HCT116 (cell line): ENCODE results near the gene HMHB1. TPM values are rescaled to one million over a fixed set of nuclear protein-coding genes. Genes with fewer than 3 reads are reported as not detected.

ENCODE experiments used
- ATAC-seq: fragments of 200-7000 bp; cut with Tn5 transposase; 2 replicates; pipeline ENCODE4 v1.9.1; 2020; ENCODE audit warnings: mild to moderate bottlenecking, moderate library complexity
- BruUV-seq: library from RNA; stranded (reverse); fragments of 400-500 nt; replicated peaks from 2 replicates; lab custom pipeline; 2021; lab: Mats Ljungman, UMichigan
- CTCF ChIA-PET: fragments of 300-600 bp; sonication (Branson Sonifier 250); formaldehyde crosslinking; loops from one replicate; lab custom pipeline; 2021; ENCODE audit warnings: antibody characterized with exemption; lab: Charles Lee
- POLR2A ChIA-PET: fragments of 300-600, 350-600 bp; sonication (Branson Sonifier 250); formaldehyde crosslinking; loops from one replicate; lab custom pipeline; 2021; ENCODE audit warnings: antibody characterized with exemption; lab: Charles Lee
- RAD21 ChIA-PET, 2 experiments: fragments of 300-600 bp; sonication (Branson Sonifier 250); formaldehyde crosslinking; loops; one replicate each; lab custom pipeline; 2023; ENCODE audit warnings: low total read pairs in 2 of 2; ENCODE audit not compliant: uncharacterized antibody in 2 of 2, unreplicated experiment in 2 of 2, low non-redundant PET in 1 of 2; lab: Charles Lee
- DNase-seq: peaks from one replicate; pipeline ENCODE4 v3.0.0-alpha.2; 2010; ENCODE audit warnings: low read depth, low spot score
- H2AFZ ChIP-seq: fragments of 200-600 bp; shearing (Covaris generic), sonication (generic); 2 replicates; pipeline ENCODE4 v1.6.1; 2017; ENCODE audit warnings: low read depth, mixed run types, mixed read lengths, antibody characterized with exemption, low read length; ENCODE audit not compliant: poor library complexity, severe bottlenecking
- H3K27ac ChIP-seq: 2 replicates; pipeline ENCODE4 v1.5.1; 2012; ENCODE audit warnings: low read depth, low read length
- H3K27me3 ChIP-seq: fragments of 200-600 bp; sonication (generic); 2 replicates; pipeline ENCODE4 v1.6.1; 2016; ENCODE audit warnings: mixed run types, low read length, mixed read lengths; ENCODE audit not compliant: insufficient read depth
- H3K36me3 ChIP-seq, 2 experiments: fragments of 200-500 bp in 1 of 2; fragments of 200-600 bp in 1 of 2; sonication (Bioruptor generic) in 1 of 2; sonication (generic) in 1 of 2; 2 replicates each; pipeline versions ENCODE4 v1.5.1 to v1.6.1; 2014 to 2016; ENCODE audit warnings: low read length in 2 of 2, inconsistent platforms in 1 of 2, mixed read lengths in 1 of 2, mixed run types in 1 of 2; ENCODE audit not compliant: insufficient read depth in 2 of 2, control insufficient read depth in 1 of 2
- H3K4me1 ChIP-seq, 2 experiments: fragments of 200-600 bp in 1 of 2; sonication (generic) in 1 of 2; 2 replicates each; pipeline versions ENCODE4 v1.5.1 to v1.6.1; 2012 to 2017; ENCODE audit warnings: low read length in 2 of 2, inconsistent platforms in 1 of 2, mild to moderate bottlenecking in 1 of 2, mixed read lengths in 1 of 2, mixed run types in 1 of 2, moderate library complexity in 1 of 2; ENCODE audit not compliant: insufficient read depth in 2 of 2, control insufficient read depth in 1 of 2
- H3K4me2 ChIP-seq: fragments of 200-600 bp; sonication (generic); 2 replicates; pipeline ENCODE4 v1.6.1; 2017; ENCODE audit warnings: mixed run types, low read length, mixed read lengths
- H3K4me3 ChIP-seq, 2 experiments: fragments of 200-600 bp in 1 of 2; sonication (generic) in 1 of 2; replicated peaks in 1 of 2; 2 replicates each; pipeline ENCODE4 v1.5.1; 2011 to 2016; ENCODE audit warnings: low read length in 2 of 2, control low read depth in 1 of 2, low read depth in 1 of 2, mild to moderate bottlenecking in 1 of 2, mixed read lengths in 1 of 2, mixed run types in 1 of 2
- H3K79me2 ChIP-seq: fragments of 200-600 bp; sonication (generic); 2 replicates; pipeline ENCODE4 v1.6.1; 2017; ENCODE audit warnings: mild to moderate bottlenecking, mixed run types, low read length, moderate library complexity, mixed read lengths; ENCODE audit not compliant: insufficient read depth
- H3K9ac ChIP-seq: fragments of 200-600 bp; sonication (generic); 2 replicates; pipeline ENCODE4 v1.6.1; 2016; ENCODE audit warnings: low read length, mixed read lengths
- H3K9me2 ChIP-seq: fragments of 200-600 bp; sonication (generic), shearing (Covaris generic); 2 replicates; pipeline ENCODE4 v1.6.1; 2017; ENCODE audit warnings: mixed run types, mild to moderate bottlenecking, moderate library complexity; ENCODE audit not compliant: insufficient read depth
- H3K9me3 ChIP-seq, 2 experiments: fragments of 200-500 bp in 1 of 2; fragments of 200-600 bp in 1 of 2; sonication (Bioruptor generic) in 1 of 2; sonication (generic) in 1 of 2; 2 replicates each; pipeline ENCODE4 v1.6.1; 2014 to 2017; ENCODE audit warnings: low read length in 2 of 2, mixed read lengths in 2 of 2, inconsistent platforms in 1 of 2, low read depth in 1 of 2, mild to moderate bottlenecking in 1 of 2, mixed run types in 1 of 2, moderate library complexity in 1 of 2; ENCODE audit not compliant: control insufficient read depth in 1 of 2, insufficient read depth in 1 of 2
- H4K20me1 ChIP-seq: fragments of 200-600 bp; sonication (generic), shearing (Covaris generic); 2 replicates; pipeline ENCODE4 v1.6.1; 2017; ENCODE audit warnings: mixed run types, mild to moderate bottlenecking, moderate library complexity; ENCODE audit not compliant: insufficient read depth
- EGR1 ChIP-seq: IDR thresholded peaks from 2 replicates; pipeline ENCODE4 v1.6.1; 2012; ENCODE audit warnings: low read depth
- ELF1 ChIP-seq: IDR thresholded peaks from 2 replicates; pipeline ENCODE4 v1.6.1; 2012; ENCODE audit warnings: low read depth, borderline replicate concordance
- POLR2A ChIP-seq: IDR thresholded peaks from 2 replicates; pipeline ENCODE4 v1.7.0; 2011; ENCODE audit warnings: borderline replicate concordance; ENCODE audit not compliant: insufficient read depth, insufficient read length; ENCODE audit errors: extremely low read depth
- RAD21 ChIP-seq: IDR thresholded peaks from 2 replicates; pipeline ENCODE4 v1.6.1; 2012; ENCODE audit warnings: low read depth, mild to moderate bottlenecking
- SIN3A ChIP-seq: IDR thresholded peaks from 2 replicates; pipeline ENCODE4 v1.6.1; 2012; ENCODE audit warnings: low read depth
- SRF ChIP-seq: IDR thresholded peaks from 2 replicates; pipeline ENCODE4 v1.6.1; 2012; ENCODE audit warnings: low read depth
- intact Hi-C: fragments of 100-400 bp; cut with micrococcal nuclease; formaldehyde crosslinking; loops from 2 replicates; pipeline ENCODE4 v1.10.0; 2022
- total RNA-seq: library from RNA; stranded (reverse); gene quantifications from one replicate; pipeline ENCODE4 v1.2.1, GENCODE V29; 2021; ENCODE audit not compliant: unreplicated experiment
- TF ChIP-seq, protein P1 (sequence below), 3 experiments: fragments of 200-600 bp in 1 of 3; sonication (generic) in 1 of 3; IDR thresholded peaks in 2 of 3; conservative IDR thresholded peaks in 1 of 3; 2 replicates each; pipeline ENCODE4 v1.5.1; 2012 to 2017; ENCODE audit warnings: low read depth in 2 of 3, low read length in 2 of 3, antibody characterized with exemption in 1 of 3, borderline replicate concordance in 1 of 3, control low read depth in 1 of 3, mild to moderate bottlenecking in 1 of 3, mixed read lengths in 1 of 3, mixed run types in 1 of 3, moderate library complexity in 1 of 3; ENCODE audit not compliant: insufficient read depth in 1 of 3
- TF ChIP-seq, protein P2 (sequence below): IDR thresholded peaks from 2 replicates; pipeline ENCODE4 v1.6.1; 2012; ENCODE audit warnings: low read depth

Gene HMHB1
- total RNA-seq, 1 experiment from 2014 or later, result not detected

DNA sequence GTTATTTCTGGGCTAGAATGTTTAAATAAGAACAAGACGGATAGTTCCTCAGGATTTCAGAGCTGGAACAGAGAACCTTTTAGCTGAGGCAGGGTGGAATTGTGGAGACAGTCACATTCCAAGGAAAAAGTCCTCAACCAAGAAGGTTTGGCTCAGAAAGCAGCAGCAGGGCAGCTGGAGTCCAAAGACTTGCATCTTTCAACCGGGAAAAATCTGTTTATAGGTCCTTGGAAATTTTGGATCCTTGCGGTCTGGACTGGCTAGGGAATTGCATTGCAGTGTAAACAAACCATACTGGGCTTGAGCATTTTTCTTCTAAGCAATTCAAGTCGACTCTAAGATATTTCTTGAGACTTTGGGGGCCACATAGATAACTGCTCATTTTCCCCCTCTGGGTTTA, 40.8 kb upstream of the HMHB1 start:
- Histone ChIP-seq H3K27ac (no peak overlapping the region), H3K79me2 (no peaks in the 10 kb centered on the region), H3K4me2 (no peak overlapping the region)
- no peak for ATAC-seq
- RAD21 ChIA-PET, result no interaction called here
- TF ChIP-seq, protein P1, sequence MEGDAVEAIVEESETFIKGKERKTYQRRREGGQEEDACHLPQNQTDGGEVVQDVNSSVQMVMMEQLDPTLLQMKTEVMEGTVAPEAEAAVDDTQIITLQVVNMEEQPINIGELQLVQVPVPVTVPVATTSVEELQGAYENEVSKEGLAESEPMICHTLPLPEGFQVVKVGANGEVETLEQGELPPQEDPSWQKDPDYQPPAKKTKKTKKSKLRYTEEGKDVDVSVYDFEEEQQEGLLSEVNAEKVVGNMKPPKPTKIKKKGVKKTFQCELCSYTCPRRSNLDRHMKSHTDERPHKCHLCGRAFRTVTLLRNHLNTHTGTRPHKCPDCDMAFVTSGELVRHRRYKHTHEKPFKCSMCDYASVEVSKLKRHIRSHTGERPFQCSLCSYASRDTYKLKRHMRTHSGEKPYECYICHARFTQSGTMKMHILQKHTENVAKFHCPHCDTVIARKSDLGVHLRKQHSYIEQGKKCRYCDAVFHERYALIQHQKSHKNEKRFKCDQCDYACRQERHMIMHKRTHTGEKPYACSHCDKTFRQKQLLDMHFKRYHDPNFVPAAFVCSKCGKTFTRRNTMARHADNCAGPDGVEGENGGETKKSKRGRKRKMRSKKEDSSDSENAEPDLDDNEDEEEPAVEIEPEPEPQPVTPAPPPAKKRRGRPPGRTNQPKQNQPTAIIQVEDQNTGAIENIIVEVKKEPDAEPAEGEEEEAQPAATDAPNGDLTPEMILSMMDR (IDR thresholded peaks at IDR 0.05 in 2 of 3, conservative IDR thresholded peaks at IDR 0.05 in 1 of 3; ENCODE audit: borderline replicate concordance in 1 of 3, insufficient read depth in 1 of 3, low read depth in 2 of 3, low read length in 2 of 3), result no peak
- TF ChIP-seq SRF (no peak), RAD21 (no peak), ELF1 (no peak), POLR2A (no peak), EGR1 (no peak), SIN3A (no peak)
- TF ChIP-seq, protein P2, sequence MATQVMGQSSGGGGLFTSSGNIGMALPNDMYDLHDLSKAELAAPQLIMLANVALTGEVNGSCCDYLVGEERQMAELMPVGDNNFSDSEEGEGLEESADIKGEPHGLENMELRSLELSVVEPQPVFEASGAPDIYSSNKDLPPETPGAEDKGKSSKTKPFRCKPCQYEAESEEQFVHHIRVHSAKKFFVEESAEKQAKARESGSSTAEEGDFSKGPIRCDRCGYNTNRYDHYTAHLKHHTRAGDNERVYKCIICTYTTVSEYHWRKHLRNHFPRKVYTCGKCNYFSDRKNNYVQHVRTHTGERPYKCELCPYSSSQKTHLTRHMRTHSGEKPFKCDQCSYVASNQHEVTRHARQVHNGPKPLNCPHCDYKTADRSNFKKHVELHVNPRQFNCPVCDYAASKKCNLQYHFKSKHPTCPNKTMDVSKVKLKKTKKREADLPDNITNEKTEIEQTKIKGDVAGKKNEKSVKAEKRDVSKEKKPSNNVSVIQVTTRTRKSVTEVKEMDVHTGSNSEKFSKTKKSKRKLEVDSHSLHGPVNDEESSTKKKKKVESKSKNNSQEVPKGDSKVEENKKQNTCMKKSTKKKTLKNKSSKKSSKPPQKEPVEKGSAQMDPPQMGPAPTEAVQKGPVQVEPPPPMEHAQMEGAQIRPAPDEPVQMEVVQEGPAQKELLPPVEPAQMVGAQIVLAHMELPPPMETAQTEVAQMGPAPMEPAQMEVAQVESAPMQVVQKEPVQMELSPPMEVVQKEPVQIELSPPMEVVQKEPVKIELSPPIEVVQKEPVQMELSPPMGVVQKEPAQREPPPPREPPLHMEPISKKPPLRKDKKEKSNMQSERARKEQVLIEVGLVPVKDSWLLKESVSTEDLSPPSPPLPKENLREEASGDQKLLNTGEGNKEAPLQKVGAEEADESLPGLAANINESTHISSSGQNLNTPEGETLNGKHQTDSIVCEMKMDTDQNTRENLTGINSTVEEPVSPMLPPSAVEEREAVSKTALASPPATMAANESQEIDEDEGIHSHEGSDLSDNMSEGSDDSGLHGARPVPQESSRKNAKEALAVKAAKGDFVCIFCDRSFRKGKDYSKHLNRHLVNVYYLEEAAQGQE, result no peak
- TF ChIP-seq, all 23 proteins: peak for 0
- no peak for DNase-seq
- H2AFZ ChIP-seq, result no peak overlapping the region
- H4K20me1 ChIP-seq, result no peaks in the 10 kb centered on the region
- ChIA-PET POLR2A (no interaction called here), CTCF (no interaction called here)
- H3K36me3 ChIP-seq, result no peaks in the 10 kb centered on the region
- H3K9ac ChIP-seq, result no peak overlapping the region
- intact Hi-C loops, result no loop called here
- H3K4me3 ChIP-seq, result no peak overlapping the region
- H3K4me1 ChIP-seq, result peaks cover 0 to 2% of the 10 kb centered on the region in 2 experiments; a peak in 1 of 4 replicates
- no peaks in the 10 kb centered on the region for H3K9me3 ChIP-seq
- no peaks in the 10 kb centered on the region for H3K27me3 ChIP-seq
- H3K9me2 ChIP-seq, result no peaks in the 10 kb centered on the region
- BruUV-seq, result no TSS peak
